NCI-H187 (cell line): ENCODE results near the gene TRIM74.
"Not testable (repeated sequence)": the region's sequence is repeated elsewhere in the genome, so short reads cannot be mapped to it uniquely, and the experiment has no call there.

ENCODE experiments used
- DNase-seq, 2 experiments: peaks; one replicate each; lab custom pipeline; 2025; lab: John Stamatoyannopoulos, UW

The TRIM74 gene

GRCh38 chr7:72968980-72969516 lies at the start of gene TRIM74:
TRIM74 (minus strand) TSS chr7:72969466; CDS start chr7:72966157, 3,309 bp downstream.
- DNase-seq: not testable (repeated sequence)

DNA sequence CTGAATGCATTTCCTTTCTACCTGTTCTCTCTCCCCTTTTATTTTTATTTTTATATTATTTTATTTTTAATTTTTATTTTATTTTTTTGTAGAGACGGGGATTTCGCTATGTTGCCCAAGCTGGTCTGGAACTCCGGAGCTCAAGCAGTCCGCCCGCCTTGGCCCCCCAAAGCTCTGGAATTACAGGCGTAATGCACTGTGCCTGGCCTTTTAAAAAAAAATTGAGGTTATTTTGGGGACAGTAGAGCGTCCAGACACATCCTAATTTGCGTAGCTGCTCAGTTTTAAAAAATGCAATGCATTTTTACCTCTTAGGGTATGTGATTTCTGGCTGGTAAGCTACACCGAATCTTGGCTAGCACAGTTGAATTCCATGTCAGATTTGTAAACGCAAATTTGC lies 37.2 kb upstream of the TRIM74 start:
- not testable (repeated sequence) for DNase-seq

DNA sequence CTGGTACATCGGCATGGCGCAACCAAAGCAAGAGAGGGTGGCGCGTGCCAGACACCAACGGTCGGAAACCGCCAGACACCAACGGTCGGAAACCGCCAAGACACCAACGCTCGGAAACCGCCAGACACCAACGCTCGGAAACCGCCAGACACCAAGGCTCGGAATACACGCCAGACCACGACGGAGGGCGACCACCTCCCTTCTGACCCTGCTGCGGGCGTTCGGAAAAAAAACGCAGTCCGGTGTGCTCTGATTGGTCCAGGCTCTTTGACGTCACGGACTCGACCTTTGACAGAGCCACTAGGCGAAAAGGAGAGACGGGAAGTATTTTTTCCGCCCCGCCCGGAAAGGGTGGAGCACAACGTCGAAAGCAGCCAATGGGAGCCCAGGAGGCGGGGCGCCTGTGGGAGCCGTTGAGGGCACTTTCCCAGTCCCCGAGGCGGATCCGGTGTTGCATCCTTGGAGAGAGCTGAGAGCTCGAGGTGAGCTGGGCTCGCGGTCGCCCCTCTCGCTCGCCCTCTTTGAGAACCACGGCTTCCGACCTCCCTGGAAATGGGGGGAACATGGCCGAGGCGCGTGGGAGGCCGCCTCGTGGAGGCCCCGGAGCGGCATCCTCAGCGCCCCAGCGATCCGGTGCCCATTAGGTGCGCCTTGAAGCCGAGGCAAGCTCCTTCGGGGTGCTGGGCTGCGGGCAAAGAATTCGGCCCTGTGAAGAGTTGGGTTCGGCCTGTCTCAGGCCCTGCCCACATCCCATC lies 36.6 kb upstream of the TRIM74 start:
- not testable (repeated sequence) for DNase-seq

GRCh38 chr7:73005356-73005692 lies 36.1 kb upstream of the TRIM74 start:
- not testable (repeated sequence) for DNase-seq

- not testable (repeated sequence) for DNase-seq
These were observed 28.7 kb upstream of the TRIM74 start for GRCh38 chr7:72997887-72998468.

GRCh38 chr7:72997447-72997846 lies 28.2 kb upstream of the TRIM74 start:
- not testable (repeated sequence) for DNase-seq

- not testable (repeated sequence) for DNase-seq
These were observed 26.2 kb upstream of the TRIM74 start for GRCh38 chr7:72995484-72995883.

DNA sequence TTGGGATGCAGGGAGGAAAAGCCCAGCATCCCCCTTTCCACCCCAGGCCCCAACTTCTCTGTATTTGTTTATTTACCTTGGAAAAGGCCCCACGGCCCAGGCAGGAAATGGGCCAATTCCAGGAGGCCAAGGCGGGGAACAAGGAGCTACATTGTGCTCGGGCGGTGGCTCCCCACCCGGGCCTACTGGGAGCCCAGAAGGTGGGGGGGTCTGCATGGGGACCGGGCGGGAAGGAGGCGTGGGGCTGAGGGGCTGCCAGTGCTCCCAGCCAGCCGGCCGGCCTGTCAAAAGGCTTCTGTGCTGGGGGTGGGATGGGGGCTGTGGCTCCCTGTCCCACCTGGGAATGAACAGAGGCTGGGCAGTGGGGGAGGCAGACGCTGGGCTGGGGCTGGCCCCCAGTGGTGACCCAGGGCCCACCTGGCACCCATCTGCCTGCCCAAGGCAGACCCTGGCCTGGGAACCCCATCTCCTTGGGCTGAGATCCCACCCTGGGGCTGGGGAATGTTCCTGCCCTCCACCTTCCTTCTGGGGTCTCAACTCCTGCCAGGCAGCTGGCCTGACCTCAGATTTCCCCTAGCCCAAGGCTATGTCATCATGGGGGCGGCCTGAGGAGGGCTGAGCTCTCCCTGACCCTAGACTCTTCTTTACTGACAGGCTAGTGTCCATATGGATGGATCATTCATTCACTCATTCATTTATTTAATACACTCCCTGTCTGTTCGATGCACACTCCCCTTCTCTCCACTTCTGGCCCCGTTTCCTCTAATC lies 21.1 kb upstream of the TRIM74 start:
- DNase-seq: not testable (repeated sequence)

DNA sequence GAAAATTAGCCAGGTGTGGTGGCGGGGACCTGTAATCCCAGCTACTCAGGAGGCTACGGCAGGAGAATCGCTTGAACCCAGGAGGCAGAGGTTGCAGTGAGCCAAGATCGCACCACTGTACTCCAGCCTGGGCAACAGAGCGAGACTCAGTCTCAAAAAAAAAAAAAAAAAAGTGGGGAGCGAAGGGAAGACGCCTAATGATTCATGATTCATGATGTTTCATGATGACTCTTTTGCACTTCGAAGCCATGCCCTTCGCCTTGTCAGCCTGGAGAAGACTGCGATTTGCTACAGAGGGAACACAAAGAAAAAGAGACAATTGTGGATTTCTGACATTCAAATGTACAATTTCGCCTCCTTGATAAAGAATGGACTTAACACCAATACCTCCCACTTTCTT lies 12.8 kb upstream of the TRIM74 start:
- not testable (repeated sequence) for DNase-seq

DNA sequence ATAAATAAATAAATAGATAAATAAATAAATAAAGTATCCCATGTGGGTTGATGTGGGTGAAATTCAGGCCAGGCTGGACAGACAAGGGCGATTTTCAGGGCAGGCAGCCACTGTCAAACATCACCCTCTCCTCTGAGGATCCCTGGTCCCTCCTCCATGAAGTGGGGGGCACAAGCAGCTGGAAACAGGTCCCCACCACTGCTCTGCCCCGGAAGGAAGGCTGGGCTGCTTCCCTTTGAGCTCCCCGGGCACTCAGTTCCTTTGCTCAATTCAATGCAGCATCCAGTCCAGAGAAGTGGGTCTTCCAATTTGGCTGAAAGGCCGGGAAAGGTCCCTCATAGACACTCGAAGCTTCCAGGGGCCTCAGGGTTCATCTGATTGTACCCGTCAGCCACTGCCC lies 11.1 kb upstream of the TRIM74 start:
- DNase-seq: not testable (repeated sequence)

GRCh38 chr7:72976434-72976833 lies 7.2 kb upstream of the TRIM74 start:
- not testable (repeated sequence) for DNase-seq

DNA sequence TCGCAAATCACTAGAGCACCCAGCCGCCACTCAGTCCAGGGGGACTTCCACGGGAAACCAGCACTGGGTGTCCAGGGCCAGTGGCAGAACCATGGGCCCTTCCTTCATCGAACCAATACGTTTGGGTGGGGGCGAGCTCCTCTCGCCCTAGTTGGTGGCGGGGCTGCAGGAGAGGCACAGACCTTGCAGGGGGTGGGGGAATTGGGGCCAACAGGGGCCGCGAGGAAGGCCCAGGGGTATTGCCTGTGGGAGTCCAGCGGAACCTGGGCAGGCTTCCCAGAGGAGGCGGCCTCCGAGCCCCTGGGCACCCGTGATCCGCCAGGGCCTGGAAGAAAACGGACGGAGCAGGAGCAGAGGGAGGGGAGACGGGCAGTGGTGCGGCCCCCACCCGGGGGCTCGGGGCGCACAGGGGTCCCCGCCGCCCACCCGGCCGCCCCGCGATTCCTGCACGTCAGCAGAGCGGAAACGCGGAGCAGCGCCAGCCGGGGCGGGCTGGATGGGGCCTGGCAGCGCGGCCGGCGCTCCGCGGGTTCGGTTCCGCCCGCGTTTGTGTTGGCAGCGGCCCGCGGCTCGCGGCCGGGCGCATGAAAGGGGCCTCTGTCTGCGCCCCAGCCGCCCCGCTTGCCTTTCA lies 6.5 kb upstream of the TRIM74 start:
- DNase-seq: not testable (repeated sequence)

DNA sequence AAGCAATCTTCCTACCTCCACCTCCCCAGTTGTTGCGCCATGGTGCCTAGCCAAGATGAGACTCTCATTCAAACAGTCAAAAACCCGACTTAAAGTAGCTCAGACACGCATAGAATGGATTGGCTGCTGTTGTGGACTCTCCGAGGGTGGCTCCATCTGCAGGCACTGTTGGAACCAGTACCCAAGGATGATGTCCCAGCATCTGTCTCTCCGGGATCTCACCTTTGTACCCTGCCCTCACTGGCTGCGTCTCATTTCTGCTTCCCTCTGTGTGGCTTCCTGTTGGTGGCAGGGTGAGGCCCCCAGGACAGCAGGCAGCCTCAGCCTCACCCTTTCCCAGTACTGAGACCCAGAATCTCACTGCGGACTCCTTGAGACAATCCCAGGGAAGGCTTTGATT lies 5.5 kb upstream of the TRIM74 start:
- not testable (repeated sequence) for DNase-seq

GRCh38 chr7:72971505-72971904 lies 2.2 kb upstream of the TRIM74 start:
- DNase-seq: not testable (repeated sequence)

GRCh38 chr7:72969688-72970087 lies 422 bp upstream of the TRIM74 start:
- not testable (repeated sequence) for DNase-seq

- not testable (repeated sequence) for DNase-seq
These were observed 2.4 kb downstream of the TRIM74 start for GRCh38 chr7:72966892-72967291.

DNA sequence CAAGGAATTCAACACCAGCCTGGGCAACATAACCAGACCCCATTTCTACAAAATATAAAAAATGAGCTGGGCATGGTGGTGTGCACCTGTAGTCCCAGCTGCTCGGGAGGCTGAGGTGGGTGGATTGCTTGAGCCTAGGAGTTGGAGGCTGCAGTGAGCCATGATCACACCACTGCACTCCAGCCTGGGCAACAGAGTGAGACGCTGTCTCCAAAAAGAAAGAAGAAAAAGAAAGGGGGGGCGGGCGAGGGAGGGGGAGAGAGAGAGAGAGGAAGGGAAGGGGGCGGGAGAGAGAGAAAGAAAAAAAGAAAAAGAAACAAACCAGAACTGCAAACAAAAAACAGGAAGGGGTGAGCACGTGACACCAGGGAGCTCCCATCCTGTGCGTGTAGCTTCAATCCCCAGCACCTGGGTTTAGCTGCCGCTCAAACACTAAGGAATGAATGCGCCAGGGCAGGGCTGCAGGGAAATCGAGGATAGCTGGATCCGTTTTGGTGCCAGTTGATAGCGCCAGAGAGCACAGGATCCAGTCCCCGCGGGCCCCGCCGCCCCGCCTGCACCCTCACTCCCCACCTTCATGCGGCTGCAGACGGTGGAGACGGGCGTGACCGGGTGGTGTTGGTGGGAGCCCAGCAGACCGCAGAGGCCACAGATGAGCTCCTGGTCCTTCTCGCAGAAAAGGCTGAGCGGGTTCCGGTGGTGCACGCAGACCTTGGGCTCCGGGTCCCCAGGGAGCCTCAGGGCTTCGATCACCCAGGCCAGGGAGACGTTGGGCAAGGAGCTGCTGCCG lies 3.9 kb downstream of the TRIM74 start:
- DNase-seq: not testable (repeated sequence)

DNA sequence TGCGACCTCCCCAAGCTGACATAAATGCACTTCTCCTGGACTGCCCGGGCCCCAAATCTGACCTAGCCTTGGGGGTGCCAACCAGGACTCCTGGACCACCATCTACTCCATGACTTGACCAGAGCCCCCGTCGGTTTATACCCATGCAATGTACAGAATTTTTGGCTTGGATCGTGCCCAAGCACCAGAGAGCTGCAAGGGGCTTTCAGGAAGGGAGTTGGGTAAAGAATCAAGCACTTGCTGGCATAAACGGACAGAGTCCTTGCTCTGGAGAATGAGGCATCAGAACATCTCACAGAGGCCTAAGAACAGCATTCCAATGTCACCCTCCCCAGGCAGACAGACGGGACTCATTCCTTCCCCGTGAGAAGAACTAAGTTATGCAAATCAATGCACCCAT lies 6.2 kb downstream of the TRIM74 start:
- not testable (repeated sequence) for DNase-seq

- DNase-seq: not testable (repeated sequence)
These were observed 8.0 kb downstream of the TRIM74 start for GRCh38 chr7:72961346-72961650.

DNA sequence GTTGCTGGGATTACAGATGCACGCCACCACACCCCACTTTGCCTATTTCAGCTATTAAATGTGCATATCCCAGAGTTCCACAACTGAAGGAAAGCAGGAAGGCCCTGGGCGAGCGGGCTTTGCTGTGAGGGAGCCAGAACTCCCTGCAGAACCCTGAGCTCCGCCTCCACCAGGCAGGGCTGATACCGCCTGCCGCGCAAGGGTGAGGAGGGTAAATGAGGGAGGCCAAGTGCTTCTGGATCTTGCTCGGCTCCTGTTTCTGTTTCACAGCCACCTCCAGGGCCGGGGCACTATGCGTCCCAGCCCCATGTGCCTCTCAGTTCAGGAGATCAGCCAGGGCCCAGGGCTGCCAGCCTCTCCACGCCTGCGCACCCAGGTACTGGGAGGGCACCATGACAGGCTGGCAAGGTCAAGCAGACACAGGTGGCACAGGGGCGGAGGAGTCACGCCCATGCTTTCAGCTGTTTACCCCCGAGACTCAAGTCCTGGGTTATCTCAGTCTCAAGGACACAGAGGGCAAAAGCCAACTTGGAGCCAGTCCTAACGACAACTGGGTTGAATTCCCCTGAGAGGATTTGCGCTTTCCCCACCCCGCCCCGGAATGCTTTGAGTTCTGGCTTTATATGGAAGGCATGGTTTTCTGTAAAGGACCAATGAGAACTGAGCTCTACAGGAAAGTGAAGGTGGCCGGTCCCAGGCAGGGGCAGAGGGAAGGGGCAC lies 8.5 kb downstream of the TRIM74 start:
- not testable (repeated sequence) for DNase-seq

DNA sequence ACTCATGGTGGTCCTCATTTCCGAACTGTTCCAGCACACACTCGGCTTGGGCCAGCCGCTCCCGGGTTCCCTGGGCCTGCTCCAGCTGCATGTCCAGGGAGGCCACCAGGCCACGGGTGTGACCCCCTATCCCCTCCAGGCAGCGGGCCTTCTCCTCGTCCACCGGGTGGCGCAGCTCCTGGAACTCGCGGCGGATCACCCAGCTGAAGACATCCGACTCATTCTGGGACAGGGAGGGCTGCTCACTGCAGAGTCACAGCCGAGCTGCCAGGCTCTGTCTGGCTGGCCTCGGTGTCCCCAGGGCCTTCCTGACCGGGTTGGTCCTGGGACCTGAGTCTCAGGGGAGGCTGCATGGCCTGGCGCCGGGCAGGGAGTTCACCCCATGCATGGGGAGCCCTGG lies 9.2 kb downstream of the TRIM74 start:
- DNase-seq: not testable (repeated sequence)
